HG03342 (cell line): ENCODE measurements around the gene GTPBP4.
A peak's percentile ranks its signal among the peaks of the same experiment; 100 is the strongest.
"Not testable (repeated sequence)": the region's sequence is repeated elsewhere in the genome, so short reads cannot be mapped to it uniquely, and the experiment has no call there.

Source experiments
- ATAC-seq: cut with Tn5 transposase; IDR thresholded peaks from one replicate; pipeline ENCODE4 v1.9.1; 2021; ENCODE audit warnings: mild to moderate bottlenecking, moderate library complexity; ENCODE audit not compliant: unreplicated experiment

Gene GTPBP4

GRCh38 chr10:988667-989545 lies 672 bp downstream of the GTPBP4 start:
- ATAC-seq: peak; percentile 5

GRCh38 chr10:990808-991207 lies 2.6 kb downstream of the GTPBP4 start:
- no peak for ATAC-seq

DNA sequence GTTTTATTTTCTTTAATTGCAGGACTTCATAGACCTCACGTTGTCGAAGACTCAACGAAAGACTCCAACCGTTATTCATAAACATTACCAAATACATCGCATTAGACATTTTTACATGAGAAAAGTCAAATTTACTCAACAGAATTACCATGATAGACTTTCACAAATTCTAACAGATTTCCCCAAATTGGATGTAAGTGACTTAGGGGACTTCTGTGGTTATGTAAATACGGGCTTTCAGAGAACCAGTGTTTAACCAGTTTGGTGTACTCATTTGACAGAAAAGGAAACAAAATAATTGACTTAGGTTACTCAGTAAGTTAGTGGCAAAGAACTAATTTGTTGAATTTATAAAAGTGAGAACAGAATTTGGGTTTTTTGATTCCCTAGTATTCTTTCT lies 4.2 kb downstream of the GTPBP4 start:
- ATAC-seq: no peak

- ATAC-seq: no peak
Observed at GRCh38 chr10:992871-993270, 4.6 kb downstream of the GTPBP4 start.

DNA sequence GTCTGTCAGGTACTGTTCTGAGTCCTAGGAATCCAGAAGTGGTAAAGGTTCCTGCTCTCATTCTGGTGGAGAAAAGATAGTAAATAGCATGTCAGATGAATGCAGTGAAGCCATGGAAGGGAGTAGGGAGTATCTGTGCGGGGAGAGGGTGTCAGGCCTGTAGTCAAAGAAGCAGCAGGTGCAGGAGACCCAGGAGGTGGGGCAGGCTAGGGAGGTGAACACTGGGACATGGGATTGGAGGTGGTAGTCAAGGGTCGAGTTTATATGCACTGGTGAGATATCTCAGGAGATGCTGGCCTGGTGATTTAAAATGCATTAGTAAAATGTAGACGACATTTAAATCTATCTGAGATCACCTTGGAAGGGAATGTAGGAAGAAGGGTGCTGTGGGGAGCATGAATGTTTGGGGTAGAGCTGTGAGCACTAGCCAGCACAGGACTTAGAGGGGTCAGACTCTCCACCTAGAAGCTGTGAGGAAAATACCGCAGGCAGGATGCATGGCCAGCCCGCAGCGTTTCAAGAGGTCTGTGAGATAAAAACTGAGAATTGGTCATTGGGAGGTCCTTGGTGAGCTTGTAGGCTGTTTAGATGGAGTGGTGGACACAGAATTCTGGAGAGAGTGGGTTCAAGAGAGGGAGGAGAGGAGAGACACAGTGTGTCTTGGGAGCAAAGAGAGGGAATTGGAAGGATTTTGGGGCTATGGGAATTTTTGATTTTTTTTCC lies 6.8 kb downstream of the GTPBP4 start:
- ATAC-seq: no peak

GRCh38 chr10:995559-995926 lies 7.3 kb downstream of the GTPBP4 start:
- no peak for ATAC-seq

- ATAC-seq: no peak
Observed at GRCh38 chr10:996031-996430, 7.8 kb downstream of the GTPBP4 start.

DNA sequence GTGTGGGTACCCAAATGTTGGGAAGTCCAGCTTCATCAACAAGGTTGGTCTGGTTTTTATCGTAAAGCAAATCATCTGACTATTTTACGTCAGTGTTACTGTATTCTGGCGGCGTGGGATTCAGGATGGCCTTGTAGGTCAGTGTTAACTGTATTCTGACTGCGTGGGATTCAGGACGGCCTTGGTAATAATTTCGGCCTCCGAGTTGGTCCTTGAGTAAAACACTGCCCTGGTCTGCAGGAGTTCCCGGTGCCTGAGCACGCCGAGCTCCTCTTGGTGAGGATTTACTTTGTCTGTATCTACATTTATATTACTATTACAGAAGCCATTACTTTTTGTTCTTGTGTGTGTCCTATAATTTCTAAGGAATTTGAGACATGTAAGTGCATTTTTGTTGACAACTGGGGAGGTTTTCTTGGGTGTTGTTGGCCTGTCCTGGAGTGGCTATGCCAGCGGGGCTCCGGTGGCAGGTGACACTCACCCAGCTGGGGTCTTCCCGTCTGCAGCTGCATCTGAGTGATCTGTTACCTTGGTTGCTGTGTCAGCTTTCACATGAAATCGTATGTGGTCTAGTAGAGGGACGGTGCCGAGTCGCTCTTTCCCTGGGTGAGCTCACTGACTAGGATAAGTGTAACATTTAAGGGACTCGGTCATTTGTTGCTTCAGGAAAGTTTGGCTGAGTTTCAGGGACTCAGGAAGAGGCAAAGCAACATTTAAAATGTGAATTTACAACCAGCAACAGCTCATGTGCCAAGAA lies 9.2 kb downstream of the GTPBP4 start:
- no peak for ATAC-seq

- ATAC-seq: no peak
Observed at GRCh38 chr10:1002425-1003006, 14.3 kb downstream of the GTPBP4 start.

DNA sequence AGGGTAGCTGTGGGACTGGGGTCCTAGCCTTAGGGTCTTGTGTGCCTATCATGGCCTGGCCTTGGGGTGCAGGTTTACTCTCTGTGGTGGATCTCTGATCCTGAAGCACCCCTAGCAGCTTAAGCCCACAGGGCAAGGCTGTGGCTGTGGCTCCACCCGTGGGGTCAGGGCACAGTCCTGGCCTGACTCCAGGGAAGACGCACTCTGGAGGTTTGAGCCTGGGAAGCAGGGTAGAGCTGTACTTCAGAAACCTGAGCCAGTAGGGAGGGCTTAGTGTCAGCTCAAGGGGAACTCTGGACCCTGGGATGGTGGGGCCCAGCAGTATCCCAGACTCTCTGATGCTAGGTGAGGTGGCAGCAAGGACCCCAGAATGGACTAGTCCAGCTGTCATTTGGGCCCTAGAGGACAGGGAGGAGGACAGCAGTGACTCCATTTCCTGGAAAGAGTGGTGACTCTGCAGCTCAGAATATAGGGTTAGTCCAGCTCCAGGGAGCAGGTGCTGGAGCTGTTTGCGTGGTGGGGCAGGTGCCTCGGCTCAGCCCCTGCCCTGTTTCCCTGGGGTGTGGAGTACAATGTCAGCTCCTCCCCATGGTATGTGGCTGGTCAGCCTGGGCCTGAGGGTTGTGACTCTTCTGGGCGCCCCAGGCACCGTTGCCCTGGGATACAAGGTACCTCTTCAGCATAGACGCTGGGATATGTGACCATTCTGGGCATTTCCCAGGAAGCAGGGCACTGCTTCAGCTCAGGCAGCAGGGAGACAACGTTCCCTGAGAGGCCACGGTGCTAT lies 15.8 kb downstream of the GTPBP4 start:
- ATAC-seq: no peak

DNA sequence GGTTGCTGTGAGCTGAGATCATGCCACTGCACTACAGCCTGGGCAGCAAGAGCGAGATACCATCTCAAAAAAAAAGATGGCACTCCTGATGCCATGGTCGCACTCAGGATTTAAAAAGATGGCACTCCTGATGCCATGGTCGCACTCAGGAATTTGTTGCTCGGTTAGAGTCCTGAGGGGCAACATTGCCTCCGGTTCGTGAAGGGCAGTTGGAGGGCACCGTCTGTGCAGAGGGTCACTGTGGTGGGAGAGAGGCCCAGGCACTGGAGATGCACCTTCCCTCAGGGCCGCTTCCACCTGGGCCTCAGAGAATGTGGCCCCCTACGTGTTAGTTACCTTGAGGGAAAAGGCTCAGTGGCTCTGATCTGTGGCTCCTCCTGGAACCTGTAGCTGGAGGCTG lies 18.3 kb downstream of the GTPBP4 start:
- ATAC-seq: no peak

GRCh38 chr10:1007583-1007982 lies 19.3 kb downstream of the GTPBP4 start:
- ATAC-seq: no peak

GRCh38 chr10:1009071-1009494 lies 20.8 kb downstream of the GTPBP4 start:
- ATAC-seq: no peak

DNA sequence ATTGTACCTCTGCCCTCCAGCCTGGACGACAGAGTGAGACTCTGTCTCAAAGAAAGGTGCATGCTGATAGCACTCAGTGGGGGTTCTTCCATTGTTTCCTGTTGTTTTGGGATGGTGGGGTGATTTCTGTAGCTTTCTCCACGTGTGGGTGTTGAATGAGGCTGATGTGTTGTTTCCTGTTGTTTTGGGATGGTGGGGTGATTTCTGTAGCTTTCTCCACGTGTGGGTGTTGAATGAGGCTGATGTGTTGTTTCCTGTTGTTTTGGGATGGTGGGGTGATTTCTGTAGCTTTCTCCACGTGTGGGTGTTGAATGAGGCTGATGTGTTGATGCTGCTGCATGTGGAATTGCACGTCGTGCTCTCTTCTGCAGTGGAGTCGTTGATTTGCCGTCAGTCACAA lies 21.7 kb downstream of the GTPBP4 start:
- not testable (repeated sequence) for ATAC-seq

DNA sequence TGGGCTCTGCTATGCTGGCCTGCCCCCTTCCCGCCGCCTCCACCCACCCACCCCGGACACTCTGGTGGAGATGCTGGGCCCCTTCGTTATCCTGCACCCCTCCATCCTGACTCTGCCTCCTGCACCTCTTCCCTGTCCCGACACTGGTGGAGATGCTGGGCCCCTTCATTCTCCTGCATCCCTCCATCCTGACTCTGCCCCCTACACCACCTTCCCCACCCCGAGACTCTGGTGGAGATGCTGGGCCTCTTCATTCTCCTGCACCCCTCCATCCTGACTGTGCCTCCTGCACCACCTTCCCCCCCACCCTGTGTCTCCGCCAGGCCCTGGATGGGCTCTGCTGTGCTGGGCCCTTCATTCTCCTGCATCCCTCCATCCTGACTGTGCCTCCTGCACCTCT lies 22.5 kb downstream of the GTPBP4 start:
- ATAC-seq: no peak

DNA sequence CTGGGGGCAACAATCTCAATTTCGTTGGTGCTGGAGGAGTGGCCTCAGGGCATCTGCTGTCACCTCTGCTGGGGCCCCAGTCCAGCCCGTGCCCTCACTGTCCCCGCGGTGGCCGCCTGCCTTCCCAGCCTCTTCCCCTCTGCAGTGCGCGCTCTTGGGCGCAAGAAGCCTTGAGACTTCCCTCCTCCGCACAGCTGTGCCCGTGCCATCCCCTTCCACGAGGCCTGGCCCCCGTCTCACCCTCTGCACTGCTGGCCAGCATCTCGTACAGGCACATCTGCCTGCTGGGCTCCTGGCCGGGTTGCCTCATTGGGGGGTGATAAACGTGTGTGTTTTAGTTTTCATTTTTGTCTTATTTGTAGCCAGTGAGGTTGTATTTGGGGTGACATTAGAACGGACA lies 23.5 kb downstream of the GTPBP4 start:
- no peak for ATAC-seq

DNA sequence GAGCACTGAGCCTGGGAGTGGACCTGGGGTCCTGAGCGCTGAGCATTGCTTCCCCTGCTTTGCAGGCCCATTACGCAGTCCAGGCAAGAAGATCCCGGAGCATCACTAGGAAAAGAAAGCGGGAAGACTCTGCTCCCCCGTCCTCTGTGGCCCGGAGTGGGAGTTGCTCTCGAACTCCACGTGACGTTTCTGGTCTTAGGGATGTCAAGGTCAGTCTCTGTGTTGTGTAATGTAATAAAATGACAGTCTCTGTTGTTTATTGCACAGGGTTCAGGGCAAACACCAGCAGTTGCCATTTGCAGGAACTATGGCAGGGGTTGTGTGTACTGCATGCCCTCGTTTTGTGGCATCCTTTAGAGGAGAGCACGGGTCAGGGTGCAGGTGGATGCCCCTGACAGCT lies 27.5 kb downstream of the GTPBP4 start:
- ATAC-seq: no peak

- ATAC-seq: no peak
Observed at GRCh38 chr10:1019362-1019761, 31.1 kb downstream of the GTPBP4 start.

DNA sequence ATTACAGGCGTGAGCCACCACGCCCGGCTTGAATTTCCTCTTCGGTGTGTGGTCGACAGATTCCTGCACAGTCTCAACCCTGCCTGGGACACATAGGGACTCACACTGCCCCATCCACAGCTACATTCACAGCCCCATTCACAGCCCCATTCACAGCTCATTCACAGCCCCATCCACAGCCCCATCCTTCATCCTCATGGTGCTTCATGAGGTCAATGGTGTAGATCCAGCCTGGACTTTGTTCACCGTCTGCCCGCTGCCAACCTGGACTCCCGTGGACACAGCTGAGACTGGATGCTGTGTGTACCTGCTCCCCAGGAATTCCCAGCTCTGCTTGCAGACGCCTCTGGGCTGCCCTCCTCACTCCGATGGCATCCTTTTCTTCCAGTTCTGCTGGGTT lies 32.2 kb downstream of the GTPBP4 start:
- no peak for ATAC-seq

DNA sequence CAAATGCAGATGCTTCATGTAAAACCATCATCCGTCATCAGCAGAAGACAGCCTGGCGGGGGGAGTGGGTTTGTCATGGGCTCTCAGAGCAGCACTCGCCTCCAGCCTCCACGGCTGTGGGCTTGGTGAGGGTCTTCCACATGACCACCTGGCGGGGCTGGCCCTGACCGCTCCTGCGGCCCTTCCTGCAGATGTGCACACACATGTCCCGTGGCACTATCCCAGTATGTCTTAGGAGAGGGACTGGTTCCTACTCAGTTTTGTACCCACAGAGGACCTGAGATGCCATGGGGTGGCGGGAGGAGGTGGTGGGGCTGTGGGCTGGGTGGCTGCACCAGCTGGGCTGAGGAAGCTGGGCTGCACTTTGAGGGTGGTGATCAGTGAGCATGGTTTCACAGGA lies 32.7 kb downstream of the GTPBP4 start:
- no peak for ATAC-seq
